ENCODE results near the gene CTNND2. TPM values are rescaled to one million over a fixed set of nuclear protein-coding genes. Genes with fewer than 3 reads are reported as not detected.

The CTNND2 gene
- total RNA-seq, 2 experiments from 2014 or later, result 0.20 TPM; not detected in 1

DNA sequence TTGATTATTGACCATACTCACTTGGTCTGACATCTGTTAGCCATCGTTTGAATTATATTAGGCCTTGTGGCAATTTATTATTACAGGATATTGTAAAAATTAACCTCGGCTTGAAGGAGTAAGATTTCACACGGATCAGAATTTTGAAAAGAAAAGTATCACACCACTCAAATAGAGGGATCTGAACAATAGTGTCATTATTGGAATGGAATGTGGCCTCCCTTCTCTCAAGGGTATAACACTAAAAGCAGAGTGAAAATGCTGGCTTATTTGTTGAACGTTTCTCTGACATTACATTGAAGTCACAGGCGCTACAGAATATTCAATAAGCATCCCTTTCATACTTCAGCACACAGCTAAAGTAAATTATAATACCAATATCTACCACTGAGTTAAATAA, 509.3 kb downstream of the CTNND2 start:
- H3K36me3 ChIP-seq (ENCODE audit: insufficient read depth, low read length), result no peaks in the 10 kb centered on the region
- DNase-seq (no peak), ATAC-seq (ENCODE audit: poor library complexity) (no peak)
- peaks cover 0 to 3% of the 10 kb centered on the region in 2 experiments for H3K9me3 ChIP-seq (ENCODE audit: control insufficient read depth in 1 of 2, insufficient read depth in 1 of 2, low read length in 2 of 2)
- H3K27me3 ChIP-seq (ENCODE audit: control insufficient read depth in 1 of 2, insufficient read depth in 2 of 2, low read length in 2 of 2), result no peaks in the 10 kb centered on the region
- peaks cover 2% of the 10 kb centered on the region for H3K27me3 Mint-ChIP-seq
- H3K4me3 Mint-ChIP-seq, result no peak overlapping the region
- intact Hi-C loops (cut with DNase I, micrococcal nuclease), result no loop called here
- no peaks in the 10 kb centered on the region for H3K4me1 Mint-ChIP-seq (ENCODE audit: low read depth)
- no peak overlapping the region for H3K4me3 ChIP-seq (ENCODE audit: low read length)
- TF ChIP-seq, protein P1, sequence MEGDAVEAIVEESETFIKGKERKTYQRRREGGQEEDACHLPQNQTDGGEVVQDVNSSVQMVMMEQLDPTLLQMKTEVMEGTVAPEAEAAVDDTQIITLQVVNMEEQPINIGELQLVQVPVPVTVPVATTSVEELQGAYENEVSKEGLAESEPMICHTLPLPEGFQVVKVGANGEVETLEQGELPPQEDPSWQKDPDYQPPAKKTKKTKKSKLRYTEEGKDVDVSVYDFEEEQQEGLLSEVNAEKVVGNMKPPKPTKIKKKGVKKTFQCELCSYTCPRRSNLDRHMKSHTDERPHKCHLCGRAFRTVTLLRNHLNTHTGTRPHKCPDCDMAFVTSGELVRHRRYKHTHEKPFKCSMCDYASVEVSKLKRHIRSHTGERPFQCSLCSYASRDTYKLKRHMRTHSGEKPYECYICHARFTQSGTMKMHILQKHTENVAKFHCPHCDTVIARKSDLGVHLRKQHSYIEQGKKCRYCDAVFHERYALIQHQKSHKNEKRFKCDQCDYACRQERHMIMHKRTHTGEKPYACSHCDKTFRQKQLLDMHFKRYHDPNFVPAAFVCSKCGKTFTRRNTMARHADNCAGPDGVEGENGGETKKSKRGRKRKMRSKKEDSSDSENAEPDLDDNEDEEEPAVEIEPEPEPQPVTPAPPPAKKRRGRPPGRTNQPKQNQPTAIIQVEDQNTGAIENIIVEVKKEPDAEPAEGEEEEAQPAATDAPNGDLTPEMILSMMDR (IDR thresholded peaks at IDR 0.05), result no peak
- H3K27ac Mint-ChIP-seq, result no peak overlapping the region
- no peaks in the 10 kb centered on the region for H3K4me1 ChIP-seq (ENCODE audit: insufficient read depth, low read length)
- ChIA-PET CTCF (no interaction called here), POLR2A (no interaction called here)
- no peak overlapping the region for H3K27ac ChIP-seq (ENCODE audit: low read depth in 1 of 2, low read length in 2 of 2)
- H3K9me3 Mint-ChIP-seq, result no peaks in the 10 kb centered on the region
- no peaks in the 10 kb centered on the region for H3K36me3 Mint-ChIP-seq (ENCODE audit: low read depth)

DNA sequence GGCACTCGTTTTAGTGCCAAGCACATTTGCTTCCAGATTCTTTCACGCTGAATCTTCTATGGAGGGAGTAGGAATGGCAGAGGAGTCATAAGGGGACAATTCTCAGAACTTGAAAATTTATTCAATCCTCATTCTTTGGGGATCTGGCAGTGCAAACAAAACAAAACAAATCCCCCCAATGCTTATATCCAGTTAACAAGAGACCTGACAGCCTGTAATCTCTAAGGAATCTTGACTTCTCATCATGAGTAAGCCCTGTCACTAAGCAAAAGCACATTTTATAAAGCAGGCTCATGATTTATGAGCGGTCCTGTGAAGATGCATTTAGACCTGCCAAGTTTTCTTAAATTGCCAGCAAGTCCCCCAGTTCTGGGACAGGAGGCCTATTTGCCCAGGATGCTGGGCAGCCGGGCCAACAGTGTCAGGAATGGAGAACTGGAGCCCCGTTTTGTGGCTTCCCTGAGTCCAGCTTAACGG, 513.9 kb downstream of the CTNND2 start:
- Mint-ChIP-seq H3K36me3 (ENCODE audit: low read depth) (no peaks in the 10 kb centered on the region), H3K4me1 (ENCODE audit: low read depth) (no peaks in the 10 kb centered on the region), H3K27me3 (peaks cover 30% of the 10 kb centered on the region), H3K4me3 (no peak overlapping the region), H3K27ac (no peak overlapping the region), H3K9me3 (no peaks in the 10 kb centered on the region)
- no peak overlapping the region for H3K27ac ChIP-seq (ENCODE audit: low read depth in 1 of 2, low read length in 2 of 2)
- no peaks in the 10 kb centered on the region for H3K4me1 ChIP-seq (ENCODE audit: insufficient read depth, low read length)
- H3K27me3 ChIP-seq (ENCODE audit: control insufficient read depth in 1 of 2, insufficient read depth in 2 of 2, low read length in 2 of 2), result peaks cover 6 to 14% of the 10 kb centered on the region in 2 experiments
- H3K9me3 ChIP-seq (ENCODE audit: control insufficient read depth in 1 of 2, insufficient read depth in 1 of 2, low read length in 2 of 2), result no peaks in the 10 kb centered on the region
- H3K36me3 ChIP-seq (ENCODE audit: insufficient read depth, low read length), result no peaks in the 10 kb centered on the region
- CTCF ChIA-PET, result no interaction called here
- POLR2A ChIA-PET, result no interaction called here
- intact Hi-C loops (cut with DNase I, micrococcal nuclease), result no loop called here
- TF ChIP-seq, protein P1 (IDR thresholded peaks at IDR 0.05), result no peak
- no peak overlapping the region for H3K4me3 ChIP-seq (ENCODE audit: low read length)
- ATAC-seq (ENCODE audit: poor library complexity) (no peak), DNase-seq (no peak)

DNA sequence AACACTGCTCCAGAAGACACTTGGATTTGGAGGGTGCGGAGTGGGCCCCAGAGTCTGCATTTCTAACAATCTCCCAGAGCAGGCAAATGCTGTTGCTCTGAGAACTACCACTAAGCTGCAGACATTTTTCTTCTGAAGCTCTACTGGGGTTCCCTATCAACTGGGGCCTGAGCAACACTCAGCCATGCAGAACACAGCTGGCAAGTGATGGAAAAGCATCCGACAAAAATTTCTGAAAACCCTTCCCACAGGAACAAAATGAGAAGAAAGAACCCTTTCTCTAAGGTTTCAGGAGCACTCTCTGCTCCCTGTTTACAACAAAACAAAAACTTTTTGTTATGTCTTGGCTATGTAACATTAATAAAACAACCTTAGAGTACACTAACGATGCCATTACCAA, 516.9 kb downstream of the CTNND2 start:
- H3K27ac Mint-ChIP-seq, result no peak overlapping the region
- peaks cover 53% of the 10 kb centered on the region for H3K27me3 Mint-ChIP-seq
- Histone ChIP-seq H3K4me3 (ENCODE audit: low read length) (no peak overlapping the region), H3K4me1 (ENCODE audit: insufficient read depth, low read length) (no peaks in the 10 kb centered on the region), H3K36me3 (ENCODE audit: insufficient read depth, low read length) (no peaks in the 10 kb centered on the region), H3K9me3 (ENCODE audit: control insufficient read depth in 1 of 2, insufficient read depth in 1 of 2, low read length in 2 of 2) (peaks cover 0 to 5% of the 10 kb centered on the region in 2 experiments), H3K27me3 (ENCODE audit: control insufficient read depth in 1 of 2, insufficient read depth in 2 of 2, low read length in 2 of 2) (peaks cover 19 to 32% of the 10 kb centered on the region in 2 experiments), H3K27ac (ENCODE audit: low read depth in 1 of 2, low read length in 2 of 2) (no peak overlapping the region)
- ChIA-PET POLR2A (no interaction called here), CTCF (no interaction called here)
- TF ChIP-seq, protein P1 (IDR thresholded peaks at IDR 0.05), result no peak
- no peak for DNase-seq
- H3K36me3 Mint-ChIP-seq (ENCODE audit: low read depth), result no peaks in the 10 kb centered on the region
- no peak overlapping the region for H3K4me3 Mint-ChIP-seq
- peaks cover 7% of the 10 kb centered on the region for H3K4me1 Mint-ChIP-seq (ENCODE audit: low read depth)
- ATAC-seq (ENCODE audit: poor library complexity), result no peak
- H3K9me3 Mint-ChIP-seq, result no peaks in the 10 kb centered on the region
- intact Hi-C loops (cut with DNase I, micrococcal nuclease), result no loop called here

Data from CD4-positive, alpha-beta T cell (primary cell).